GM18511 (cell line): ENCODE measurements around the gene HOXA6.

Experiments used
- ATAC-seq: cut with Tn5 transposase; IDR thresholded peaks from one replicate; pipeline ENCODE4 v1.9.1; 2021; ENCODE audit warnings: mild to moderate bottlenecking, moderate library complexity; ENCODE audit not compliant: unreplicated experiment

HOXA6 gene

DNA sequence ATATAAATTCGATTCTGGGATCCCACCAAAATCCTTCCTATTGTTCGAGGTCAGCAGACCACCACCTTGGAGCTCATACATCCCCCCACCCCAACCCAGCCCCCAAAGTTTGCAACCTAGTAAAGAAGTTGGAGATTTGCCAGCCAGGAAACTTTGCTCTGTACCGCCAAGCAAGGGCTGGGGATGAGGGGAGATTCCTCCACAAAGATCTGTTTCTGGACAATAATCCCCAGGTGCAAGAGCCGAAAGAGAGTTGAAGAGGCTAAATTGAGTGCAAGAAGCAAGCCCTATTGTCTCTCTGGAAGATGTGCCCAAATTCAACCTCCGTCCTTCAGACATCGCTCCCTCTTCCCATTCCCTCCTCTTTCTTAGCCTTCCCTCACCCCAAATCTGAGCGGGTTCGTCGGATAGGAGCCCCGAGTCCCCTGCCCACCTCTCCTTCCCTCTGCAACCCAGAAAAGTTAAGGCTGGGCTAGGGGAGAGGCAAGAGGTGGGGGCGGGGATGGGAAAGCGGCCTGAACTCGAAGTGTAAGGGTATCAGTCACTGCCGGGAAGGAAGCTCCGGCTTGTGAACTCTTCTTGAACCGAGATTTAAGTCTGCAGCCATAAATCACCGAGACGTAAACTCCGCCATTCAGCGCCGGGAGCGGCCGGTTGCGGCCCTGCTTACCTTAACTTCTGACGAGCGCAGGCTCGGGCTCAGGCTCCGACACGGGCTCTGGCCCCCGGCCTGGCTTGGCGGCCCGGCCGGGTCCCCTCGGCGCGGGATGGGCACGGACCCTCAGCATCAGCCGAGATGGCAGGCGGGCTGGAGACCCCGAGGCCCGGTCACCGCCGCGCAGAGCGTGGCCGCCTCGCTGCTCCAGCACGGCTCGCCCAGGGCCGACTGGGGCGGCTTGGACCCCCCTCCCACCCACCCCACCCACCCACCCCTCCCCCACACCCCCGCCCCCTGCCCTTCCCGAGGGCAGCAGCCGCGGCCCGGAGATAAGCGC is 34.3 kb downstream of the HOXA6 start:
- no peak for ATAC-seq

GRCh38 chr7:27112361-27112760 is 35.2 kb downstream of the HOXA6 start:
- ATAC-seq, result no peak

GRCh38 chr7:27111751-27112277 is 35.8 kb downstream of the HOXA6 start:
- no peak for ATAC-seq

DNA sequence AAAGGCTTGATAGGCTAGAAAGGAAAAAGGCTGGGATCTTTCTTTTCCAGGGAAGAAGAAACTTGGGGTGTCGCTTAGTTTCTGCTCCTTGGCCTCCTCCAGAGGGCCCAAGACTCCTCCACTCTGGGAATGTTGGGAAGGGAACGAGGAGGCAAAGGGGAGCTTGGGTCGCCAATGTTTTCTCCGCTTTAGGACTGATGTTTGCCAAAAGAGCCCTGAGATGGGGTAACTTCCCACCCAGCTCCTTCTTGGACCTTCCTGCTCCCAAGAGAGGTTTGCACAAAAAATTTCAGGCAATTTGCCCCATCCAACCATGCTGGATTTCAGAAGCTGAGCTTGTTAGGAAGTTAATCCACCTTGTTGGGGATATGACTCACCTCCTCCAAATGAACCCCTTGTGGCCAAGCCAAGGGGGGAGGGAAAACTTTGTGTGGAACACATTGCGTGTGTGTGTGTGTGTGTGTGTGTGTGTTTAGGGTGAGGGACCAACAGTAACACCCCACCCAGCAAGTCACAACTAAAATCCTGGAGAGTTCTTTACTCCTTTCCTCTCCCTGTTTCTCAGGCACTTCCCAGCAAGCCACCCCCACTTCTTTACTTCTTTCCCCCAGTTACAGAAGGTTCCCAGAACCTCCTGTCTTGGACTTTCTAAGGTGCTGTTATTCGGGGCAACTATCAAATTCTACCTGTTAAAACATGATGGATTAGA is 36.4 kb downstream of the HOXA6 start:
- no peak for ATAC-seq

GRCh38 chr7:27110186-27111031 is 37.2 kb downstream of the HOXA6 start:
- no peak for ATAC-seq

- ATAC-seq, result no peak
Observed at GRCh38 chr7:27109466-27110185, 37.9 kb downstream of the HOXA6 start.

- no peak for ATAC-seq
Observed at GRCh38 chr7:27108390-27109127, 39.0 kb downstream of the HOXA6 start.

- ATAC-seq, result no peak
Observed at GRCh38 chr7:27107391-27108381, 39.9 kb downstream of the HOXA6 start.

DNA sequence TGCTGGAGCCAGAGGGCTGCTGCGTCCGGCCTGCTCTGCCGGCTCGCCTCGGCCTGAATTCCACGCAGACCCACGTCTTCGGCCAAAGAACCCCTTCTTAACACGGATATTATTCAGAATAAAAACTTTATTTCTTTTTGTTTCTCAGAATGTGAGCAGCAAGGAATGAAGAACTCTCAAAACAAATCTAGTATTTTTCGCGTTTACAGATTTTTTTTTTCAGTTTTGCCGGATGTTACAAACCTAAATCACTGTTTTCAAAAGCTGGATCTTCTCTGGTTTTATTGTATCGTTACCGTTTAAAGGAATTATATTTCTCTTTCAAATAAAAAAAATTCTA is 40.7 kb downstream of the HOXA6 start:
- ATAC-seq, result no peak

DNA sequence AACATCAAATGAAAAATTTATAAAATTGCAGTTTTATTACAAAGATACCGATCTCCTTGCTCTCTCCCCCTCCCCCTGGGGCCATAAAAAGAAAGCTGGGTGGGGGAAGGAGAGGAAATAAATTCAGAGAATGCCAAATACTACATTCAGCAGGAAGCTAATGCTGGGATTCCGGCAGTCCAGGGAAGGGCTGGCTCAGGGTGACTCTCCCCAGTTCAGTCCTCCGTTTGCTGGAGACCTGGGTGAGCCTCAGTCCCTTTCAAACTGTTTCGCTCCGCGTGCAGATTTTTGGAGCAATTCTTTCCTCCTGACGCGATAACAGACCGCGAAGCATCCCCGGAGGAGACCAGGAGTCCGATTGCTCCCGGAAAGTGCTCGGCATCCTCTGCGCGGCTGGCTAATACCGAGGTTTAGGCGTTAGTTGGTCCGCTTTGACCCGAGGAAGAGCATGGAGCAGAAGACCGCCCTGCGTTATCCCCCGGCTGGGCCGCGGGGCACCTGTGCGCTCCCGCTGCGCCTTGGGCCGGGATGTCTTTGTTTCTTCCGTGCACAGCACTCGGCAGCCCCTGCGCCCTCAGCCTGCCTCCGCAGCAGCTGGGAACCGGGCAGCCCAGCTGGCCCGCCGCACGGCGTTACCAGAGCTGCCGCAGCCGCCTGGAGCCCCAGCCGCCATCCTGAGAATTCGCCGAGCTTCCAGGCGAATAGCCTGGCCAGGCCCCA is 41.2 kb downstream of the HOXA6 start:
- ATAC-seq, result no peak

- no peak for ATAC-seq
Observed at GRCh38 chr7:27105301-27106031, 42.1 kb downstream of the HOXA6 start.

GRCh38 chr7:27104341-27105058 is 43.1 kb downstream of the HOXA6 start:
- ATAC-seq, result no peak

GRCh38 chr7:27103489-27104226 is 43.9 kb downstream of the HOXA6 start:
- ATAC-seq, result no peak

- no peak for ATAC-seq
Observed at GRCh38 chr7:27102581-27103442, 44.8 kb downstream of the HOXA6 start, which contains the start of gene HOXA2. Gene HOXA2, minus strand, starts transcription at chr7:27102683. Its CDS starts 183 bp downstream, at chr7:27102500.
